GM21423 (cell line): ENCODE measurements around the gene PTGIR.

ENCODE experiments used
- ATAC-seq: cut with Tn5 transposase; IDR thresholded peaks from one replicate; pipeline ENCODE4 v1.9.1; 2021; ENCODE audit warnings: mild to moderate bottlenecking, moderate library complexity; ENCODE audit not compliant: unreplicated experiment

The PTGIR gene

DNA sequence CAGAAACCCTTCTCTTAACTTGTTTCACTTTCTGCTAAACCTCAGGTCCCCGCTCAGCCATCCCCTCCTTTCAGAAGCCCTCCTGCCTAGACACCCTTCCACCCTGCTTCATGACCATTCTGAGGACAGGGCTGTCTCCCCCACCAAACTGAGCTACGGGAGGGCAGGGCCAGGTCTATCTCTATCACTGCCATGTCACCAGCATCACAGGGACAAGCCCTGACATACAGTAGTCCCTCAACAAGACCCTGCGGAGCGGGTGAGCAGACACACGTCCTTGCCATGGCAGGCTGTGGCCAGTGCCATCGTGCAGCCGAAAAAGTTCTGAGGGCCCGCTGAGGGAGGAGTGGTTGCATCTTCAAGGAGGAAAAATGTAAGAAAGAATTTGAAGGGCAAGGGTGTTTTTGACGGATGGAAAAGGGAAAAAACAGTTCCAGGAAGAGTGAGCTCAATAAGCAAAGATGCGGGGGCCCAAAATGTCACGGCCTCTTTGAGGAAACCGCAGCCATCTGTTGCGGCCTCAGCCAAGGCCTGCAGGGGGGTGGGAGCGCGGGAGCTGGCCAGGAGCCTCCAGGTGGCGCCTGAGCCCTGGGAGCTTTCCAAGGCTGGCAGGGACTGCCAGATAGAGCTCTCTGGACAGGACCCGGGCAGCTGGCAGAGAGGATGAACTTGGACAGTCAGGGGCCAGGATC lies 8.1 kb downstream of the PTGIR start:
- no peak for ATAC-seq

DNA sequence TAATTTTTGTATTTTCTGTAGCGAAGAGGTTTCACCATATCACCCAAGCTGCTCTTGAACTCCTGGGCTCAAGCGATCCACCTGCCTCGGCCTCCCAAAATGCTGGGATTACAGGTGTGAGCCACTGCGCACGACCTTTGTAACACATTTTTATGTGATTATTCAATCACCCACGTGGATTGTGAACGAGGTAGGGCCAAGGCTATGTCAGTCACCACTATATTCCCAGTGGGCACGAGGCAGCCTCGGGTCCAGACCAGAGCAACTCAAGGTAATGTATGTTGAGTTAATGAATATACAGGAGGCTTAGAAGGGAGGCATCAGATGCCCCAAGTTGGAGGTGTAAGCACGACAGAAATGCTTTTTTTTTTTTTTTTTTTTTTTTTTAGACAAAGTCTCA lies 8.9 kb downstream of the PTGIR start:
- no peak for ATAC-seq

GRCh38 chr19:46614114-46614722 lies 10.7 kb downstream of the PTGIR start:
- ATAC-seq, result no peak

GRCh38 chr19:46613525-46613924 lies 11.4 kb downstream of the PTGIR start:
- no peak for ATAC-seq

DNA sequence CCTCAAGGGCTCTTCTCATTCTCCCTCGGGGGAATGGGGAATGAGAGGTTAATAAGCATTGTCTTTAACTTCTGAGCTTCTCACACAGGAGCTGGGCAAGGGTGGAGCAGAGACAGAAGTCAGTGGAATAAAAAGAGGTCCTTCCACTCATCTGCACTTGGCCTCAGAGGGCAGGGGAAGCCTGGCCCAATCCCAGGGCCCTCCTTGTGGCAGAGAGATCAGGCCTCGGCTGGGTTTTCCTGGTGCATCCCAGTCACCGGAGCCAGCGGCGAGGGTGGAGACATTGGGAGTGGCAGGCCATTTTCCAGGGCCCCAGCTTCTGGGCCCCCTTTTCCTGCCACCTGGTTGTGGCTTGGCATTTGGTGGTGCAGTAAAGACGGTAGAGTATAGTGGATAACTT lies 13.1 kb downstream of the PTGIR start:
- no peak for ATAC-seq

DNA sequence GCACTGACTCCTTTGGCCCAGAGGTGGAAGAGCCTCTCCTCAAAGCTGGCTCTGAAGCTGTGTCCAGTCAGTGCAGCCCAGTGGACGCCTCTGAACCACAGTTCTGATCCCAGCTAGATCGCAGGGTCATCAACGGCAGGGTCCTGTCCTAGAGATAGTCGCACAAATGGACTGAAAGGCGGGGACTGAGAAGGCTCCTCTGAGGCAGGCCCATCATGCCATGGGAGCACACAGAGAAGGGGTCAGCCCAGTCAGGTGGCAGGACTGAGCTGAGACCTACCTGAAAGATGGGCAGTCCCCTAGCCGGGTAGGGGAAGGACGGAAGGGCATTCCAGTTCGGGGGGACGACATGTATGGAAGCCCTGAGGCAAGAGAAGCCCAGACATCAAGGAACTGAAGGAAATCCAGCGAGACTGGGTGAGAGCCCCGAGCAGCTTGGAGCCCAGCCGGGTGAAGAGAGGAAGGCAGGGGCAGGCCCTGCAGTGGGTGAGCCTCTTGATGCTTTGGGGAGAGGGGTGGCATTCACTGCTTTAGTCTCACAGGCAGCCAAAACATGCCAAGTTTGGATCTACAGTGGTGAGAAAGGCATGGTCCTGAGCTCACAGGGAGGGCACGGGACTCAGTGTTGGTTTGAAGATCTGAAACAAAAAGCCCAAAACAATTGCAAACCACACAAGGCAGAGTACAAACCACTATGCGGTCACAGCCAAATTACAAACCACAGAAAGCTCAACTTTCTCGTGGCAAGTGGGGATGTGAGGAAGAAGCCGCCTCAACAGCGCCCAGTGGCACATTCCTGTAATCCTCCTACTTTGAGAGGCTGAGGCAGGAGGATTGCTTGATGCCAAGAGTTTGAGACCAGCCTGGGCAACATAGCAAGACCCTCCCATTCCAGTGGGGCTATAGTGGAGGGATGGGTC lies 13.8 kb downstream of the PTGIR start:
- no peak for ATAC-seq

DNA sequence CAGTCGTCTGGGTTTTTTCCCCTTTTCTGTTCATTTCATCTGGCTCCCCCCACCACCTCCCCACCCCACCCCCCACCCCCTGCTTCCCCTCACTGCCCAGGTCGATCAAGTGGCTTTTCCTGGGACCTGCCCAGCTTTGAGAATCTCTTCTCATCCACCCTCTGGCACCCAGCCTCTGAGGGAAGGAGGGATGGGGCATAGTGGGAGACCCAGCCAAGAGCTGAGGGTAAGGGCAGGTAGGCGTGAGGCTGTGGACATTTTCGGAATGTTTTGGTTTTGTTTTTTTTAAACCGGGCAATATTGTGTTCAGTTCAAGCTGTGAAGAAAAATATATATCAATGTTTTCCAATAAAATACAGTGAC lies 14.5 kb downstream of the PTGIR start:
- ATAC-seq, result no peak

- ATAC-seq, result no peak
These were observed 15.1 kb downstream of the PTGIR start for GRCh38 chr19:46609511-46610412.

DNA sequence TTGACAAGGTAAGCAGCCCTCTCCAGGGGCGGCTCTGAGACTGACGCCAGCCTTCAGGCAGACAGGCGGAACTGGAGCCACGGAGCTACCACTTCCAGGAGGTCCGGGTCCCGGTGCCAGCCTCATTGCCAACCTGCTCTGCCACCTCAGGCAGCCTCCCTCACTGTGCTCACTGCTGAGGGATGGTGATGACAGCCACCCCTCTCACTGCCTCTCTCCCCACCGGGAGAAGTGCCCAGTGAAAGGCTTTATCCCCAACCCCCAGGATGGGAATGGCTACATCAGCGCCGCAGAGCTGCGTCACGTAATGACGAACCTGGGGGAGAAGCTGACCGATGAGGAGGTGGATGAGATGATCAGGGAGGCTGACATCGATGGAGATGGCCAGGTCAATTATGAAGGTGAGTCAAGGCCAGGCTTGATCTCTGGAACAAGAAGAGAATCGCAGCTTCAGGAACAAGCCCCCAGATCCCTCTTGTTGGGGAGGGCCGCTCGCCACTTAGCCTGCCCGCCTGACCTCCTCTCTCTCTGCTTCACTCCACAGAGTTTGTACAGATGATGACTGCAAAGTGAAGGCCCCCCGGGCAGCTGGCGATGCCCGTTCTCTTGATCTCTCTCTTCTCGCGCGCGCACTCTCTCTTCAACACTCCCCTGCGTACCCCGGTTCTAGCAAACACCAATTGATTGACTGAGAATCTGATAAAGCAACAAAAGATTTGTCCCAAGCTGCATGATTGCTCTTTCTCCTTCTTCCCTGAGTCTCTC lies 16.1 kb downstream of the PTGIR start:
- no peak for ATAC-seq

DNA sequence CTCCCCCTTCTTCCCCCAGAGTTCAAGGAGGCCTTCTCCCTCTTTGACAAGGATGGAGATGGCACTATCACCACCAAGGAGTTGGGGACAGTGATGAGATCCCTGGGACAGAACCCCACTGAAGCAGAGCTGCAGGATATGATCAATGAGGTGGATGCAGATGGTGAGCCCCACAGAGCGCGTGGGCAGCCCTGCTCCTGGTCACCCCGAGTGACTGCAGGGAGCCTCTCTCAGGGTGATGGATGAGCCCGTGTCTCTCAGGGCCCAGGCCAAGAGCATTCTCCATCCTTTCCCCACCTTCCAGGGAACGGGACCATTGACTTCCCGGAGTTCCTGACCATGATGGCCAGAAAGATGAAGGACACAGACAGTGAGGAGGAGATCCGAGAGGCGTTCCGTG lies 16.7 kb downstream of the PTGIR start:
- no peak for ATAC-seq

DNA sequence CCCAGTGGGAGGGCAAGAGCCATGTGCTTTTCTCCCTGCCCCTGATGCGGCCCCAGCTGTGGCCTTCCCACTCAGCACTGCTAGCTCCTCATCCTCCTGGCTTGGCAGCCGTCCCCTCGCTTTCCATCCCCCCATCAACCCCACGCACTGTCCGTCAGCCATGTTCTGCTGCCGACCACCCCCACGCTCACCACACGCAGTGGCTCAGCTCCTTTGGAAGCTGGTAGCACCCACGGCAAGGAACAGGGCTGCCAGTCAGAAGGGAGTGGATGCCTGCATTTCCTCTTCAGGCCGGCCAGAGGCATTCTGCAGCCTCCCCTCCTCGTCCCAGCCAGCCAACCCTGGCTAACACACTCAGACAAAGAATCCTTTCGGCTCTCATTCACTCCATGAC lies 17.4 kb downstream of the PTGIR start:
- no peak for ATAC-seq

DNA sequence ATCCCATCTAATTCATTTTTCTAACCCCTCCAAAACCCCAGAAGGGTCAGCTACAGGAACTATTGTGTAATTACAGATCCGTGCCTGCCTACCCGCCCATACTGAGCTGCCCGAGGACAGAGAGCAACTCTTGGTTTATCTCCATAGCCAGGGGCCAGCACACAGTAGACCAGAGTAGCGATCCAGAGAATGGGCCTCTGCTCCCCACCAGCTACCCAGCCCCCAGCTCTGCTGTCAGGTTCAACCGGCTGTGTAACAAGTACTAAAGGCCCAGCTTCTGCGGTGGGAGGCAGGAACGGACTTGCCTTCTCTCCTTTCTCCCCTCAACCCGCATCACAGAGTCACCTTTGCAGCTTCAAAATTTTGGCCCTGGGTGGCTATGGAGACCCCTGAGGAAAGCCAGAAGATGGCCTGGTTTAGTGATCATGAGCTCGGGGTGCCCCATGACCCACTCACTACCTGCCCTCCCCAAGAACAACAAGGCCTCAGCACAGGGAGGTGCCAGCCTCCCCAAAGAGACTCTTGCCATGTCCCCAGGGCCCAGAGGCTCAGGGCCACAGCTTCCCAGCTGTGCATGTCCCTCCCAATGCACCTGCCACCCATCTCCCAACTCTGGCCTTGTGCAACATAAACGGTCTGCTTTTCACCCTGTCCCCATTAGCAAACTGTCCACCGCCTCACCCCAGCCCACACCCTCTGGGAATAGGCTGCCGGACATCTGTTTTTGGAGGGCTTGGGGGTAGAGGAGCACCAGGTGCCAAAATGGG lies 18.0 kb downstream of the PTGIR start:
- ATAC-seq, result no peak

DNA sequence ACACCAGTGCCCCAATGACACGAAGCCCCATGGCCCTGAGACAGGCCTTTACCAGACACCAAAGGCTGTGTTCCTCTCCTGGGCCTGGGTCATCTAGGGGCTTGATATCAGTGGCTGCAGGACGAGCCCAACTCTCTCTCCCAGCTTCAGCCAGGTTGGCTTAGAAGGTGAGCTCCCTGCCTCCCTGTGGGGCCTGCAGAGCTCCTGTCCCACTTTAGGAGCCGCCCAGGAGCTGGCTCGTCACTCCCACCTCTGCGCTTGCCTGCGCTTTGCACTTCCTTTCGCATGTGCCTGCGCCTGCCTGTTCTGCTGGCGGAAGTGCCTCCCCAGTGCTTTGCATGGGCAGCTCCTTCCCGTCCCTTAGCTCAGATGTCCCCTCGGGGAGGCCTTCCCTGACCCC lies 18.9 kb downstream of the PTGIR start:
- no peak for ATAC-seq

DNA sequence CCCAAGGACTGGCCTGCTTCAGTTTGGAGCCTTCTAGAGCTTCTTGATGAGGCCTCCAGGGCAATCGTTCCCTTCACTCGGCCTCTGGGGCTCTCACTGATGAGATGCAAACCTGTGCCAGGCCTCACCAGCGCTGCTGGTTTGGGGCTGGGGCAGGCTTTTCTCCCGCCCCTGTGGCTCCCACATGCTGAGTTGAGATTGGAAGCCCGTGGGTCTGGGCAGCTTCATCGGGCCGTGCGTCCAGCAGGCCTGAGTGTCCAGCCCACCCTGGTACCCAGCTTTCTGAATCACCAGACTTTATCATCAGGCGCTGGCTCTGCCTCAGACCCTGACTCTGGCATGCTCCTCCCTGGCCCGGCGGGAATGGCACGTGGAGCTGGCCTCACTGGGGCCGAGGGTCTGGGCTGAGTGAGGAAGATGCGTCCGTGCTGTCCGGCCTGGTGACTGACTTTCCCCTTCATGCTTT lies 19.5 kb downstream of the PTGIR start:
- ATAC-seq, result no peak

GRCh38 chr19:46604781-46605355 lies 20.0 kb downstream of the PTGIR start:
- ATAC-seq, result no peak

DNA sequence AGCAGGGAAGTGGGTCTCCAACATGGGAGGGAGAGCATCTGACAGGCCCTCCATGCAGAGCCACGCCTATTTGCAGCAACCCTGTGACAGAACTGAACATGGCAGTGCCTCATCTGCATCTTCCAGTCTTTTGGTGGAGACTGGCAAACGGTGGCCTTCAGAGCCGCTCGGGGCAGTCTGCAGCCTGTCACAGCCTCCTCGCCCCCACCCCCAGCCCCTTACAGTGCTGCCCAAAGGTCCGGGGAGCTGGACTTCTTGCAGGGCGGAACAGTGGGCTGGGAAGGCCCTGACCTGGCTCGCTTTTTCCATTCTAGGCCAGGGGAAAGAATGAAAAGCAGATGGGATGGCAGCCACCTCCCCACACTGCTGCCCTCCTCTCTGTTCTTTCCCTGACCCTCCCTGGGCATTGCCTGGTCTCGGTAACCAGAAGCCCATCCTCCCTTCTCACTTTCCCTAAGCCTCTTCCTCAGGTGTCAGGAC lies 21.1 kb downstream of the PTGIR start:
- no peak for ATAC-seq

DNA sequence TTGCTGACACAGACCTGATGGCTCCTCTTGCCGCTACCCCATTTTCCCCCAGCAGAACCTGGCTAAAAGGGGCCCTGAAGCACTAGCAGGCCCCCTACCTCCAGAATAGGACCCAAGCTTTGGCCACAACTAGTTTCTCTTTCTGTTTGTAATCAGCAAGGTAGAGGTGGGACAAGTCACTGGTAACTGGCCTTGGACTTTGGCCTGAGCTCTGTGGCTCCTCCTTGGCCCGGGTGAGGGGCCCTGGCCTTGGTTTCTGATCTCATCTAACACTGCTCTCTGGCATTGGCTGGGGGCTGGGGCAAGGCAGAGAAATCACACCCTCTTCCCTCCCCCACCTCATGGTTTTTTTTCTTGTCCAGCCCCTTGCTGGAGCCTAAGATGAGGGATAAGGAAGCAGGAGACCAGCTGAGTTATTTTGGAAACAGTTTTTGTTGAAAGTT lies 21.7 kb downstream of the PTGIR start:
- ATAC-seq, result no peak

DNA sequence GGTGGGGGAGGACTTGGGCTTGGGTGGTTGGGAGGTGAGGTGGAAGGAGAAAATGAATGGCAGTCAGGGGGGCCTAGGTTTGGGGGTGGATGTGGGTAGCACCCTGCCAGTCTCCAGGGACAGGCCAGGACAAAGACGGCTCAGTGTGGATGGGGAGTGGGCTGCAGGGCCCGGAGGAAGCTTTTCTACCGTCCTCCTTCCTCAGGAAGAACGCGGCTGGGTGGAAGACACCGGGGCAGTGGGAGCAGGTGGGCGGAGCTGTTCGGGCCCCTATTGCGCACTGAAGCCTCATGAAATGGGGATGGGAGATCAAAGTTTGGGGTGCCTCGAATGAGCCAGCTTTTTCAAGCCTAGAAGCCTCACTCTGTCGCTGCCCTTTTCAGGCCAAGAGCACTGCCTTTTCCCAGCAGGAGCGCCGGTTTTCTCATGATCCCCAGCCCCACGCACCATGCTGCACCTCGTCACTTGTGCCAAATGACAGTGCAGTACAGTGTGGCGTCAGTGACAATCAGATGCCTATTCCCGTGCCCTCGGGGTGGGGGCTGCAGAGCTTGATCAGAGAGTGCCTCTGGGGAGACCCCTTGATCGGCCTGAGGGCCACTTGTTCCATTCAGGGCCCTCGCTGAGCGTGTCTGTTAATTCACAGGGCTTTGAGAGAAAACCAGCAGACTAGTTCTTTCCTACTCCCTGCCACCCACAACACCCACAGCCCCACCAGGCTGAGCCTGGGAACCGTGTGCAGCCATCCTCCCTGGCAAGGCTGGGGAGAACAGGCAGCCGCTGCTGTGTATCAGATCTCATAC lies 22.3 kb downstream of the PTGIR start:
- ATAC-seq, result no peak
